SK-N-SH (cell line): Measurements from ENCODE around the gene LRCH2. TPM values are rescaled to one million over a fixed set of nuclear protein-coding genes. Genes with fewer than 3 reads are reported as not detected.

Experiments
- CTCF ChIA-PET: fragments of 300-600, 350-600 bp; formaldehyde crosslinking; extraction: SDS; loops from one replicate; lab custom pipeline; 2021; lab: Yijun Ruan, JAX
- POLR2A ChIA-PET: fragments of 350-600 bp; sonication (Branson Sonifier 250); formaldehyde crosslinking; extraction: SDS; loops from one replicate; lab custom pipeline; 2020; ENCODE audit warnings: antibody characterized with exemption, inconsistent platforms; lab: Yijun Ruan, JAX
- DNase-seq: peaks from one replicate; pipeline ENCODE4 v3.0.0; 2012
- H2AFZ ChIP-seq: fragments of 200-600 bp; sonication (generic); 2 replicates; pipeline ENCODE4 v1.8.1; 2016; ENCODE audit warnings: antibody characterized with exemption, mild to moderate bottlenecking, low read depth
- H3F3A ChIP-seq: fragments of 200-600 bp; sonication (generic); replicated peaks from 2 replicates; pipeline ENCODE3; 2016; ENCODE audit warnings: antibody characterized with exemption, mild to moderate bottlenecking; ENCODE audit not compliant: insufficient read depth
- H3K27ac ChIP-seq, 2 experiments: fragments of 200-500 bp in 1 of 2; fragments of 200-600 bp in 1 of 2; sonication (Bioruptor generic) in 1 of 2; sonication (generic), shearing (Covaris generic) in 1 of 2; 2 replicates each; pipeline versions ENCODE4 v1.5.1 to v1.6.1; 2014 to 2016; ENCODE audit warnings: low read depth in 2 of 2, inconsistent platforms in 1 of 2, low read length in 1 of 2, mild to moderate bottlenecking in 1 of 2, mixed read lengths in 1 of 2
- H3K27me3 ChIP-seq: fragments of 200-600 bp; sonication (generic), shearing (Covaris generic); 2 replicates; pipeline ENCODE4 v1.6.1; 2016; ENCODE audit warnings: mixed run types; ENCODE audit not compliant: insufficient read depth
- H3K36me3 ChIP-seq, 2 experiments: fragments of 200-500 bp in 1 of 2; fragments of 200-600 bp in 1 of 2; sonication (Bioruptor generic) in 1 of 2; sonication (generic) in 1 of 2; replicated peaks in 1 of 2; 2 replicates each; pipeline versions ENCODE3 to v1.5.1; 2014 to 2016; ENCODE audit warnings: low read length in 1 of 2, mild to moderate bottlenecking in 1 of 2; ENCODE audit not compliant: insufficient read depth in 2 of 2, control insufficient read depth in 1 of 2
- H3K4me1 ChIP-seq, 2 experiments: fragments of 200-500 bp in 1 of 2; fragments of 200-600 bp in 1 of 2; sonication (Bioruptor generic) in 1 of 2; sonication (generic), shearing (Covaris generic) in 1 of 2; 2 replicates each; pipeline versions ENCODE4 v1.5.1 to v1.6.1; 2014 to 2016; ENCODE audit warnings: low read depth in 1 of 2, low read length in 1 of 2, mixed run types in 1 of 2; ENCODE audit not compliant: insufficient read depth in 2 of 2, control insufficient read depth in 1 of 2
- H3K4me2 ChIP-seq: fragments of 200-600 bp; sonication (generic), shearing (Covaris generic); 2 replicates; pipeline ENCODE4 v1.6.1; 2017; ENCODE audit warnings: mixed run types
- H3K4me3 ChIP-seq, 2 experiments: fragments of 200-500 bp in 1 of 2; fragments of 200-600 bp in 1 of 2; sonication (Bioruptor generic) in 1 of 2; sonication (generic), shearing (Covaris generic) in 1 of 2; 2 replicates each; pipeline versions ENCODE4 v1.5.1 to v1.8.1; 2014 to 2016; ENCODE audit warnings: low read depth in 2 of 2, inconsistent platforms in 1 of 2, low read length in 1 of 2, mild to moderate bottlenecking in 1 of 2, mixed read lengths in 1 of 2, moderate library complexity in 1 of 2
- H3K79me2 ChIP-seq: fragments of 200-600 bp; sonication (generic); 2 replicates; pipeline ENCODE4 v1.8.1; 2017; ENCODE audit warnings: mild to moderate bottlenecking; ENCODE audit not compliant: insufficient read depth
- H3K9ac ChIP-seq: fragments of 200-600 bp; sonication (generic); 2 replicates; pipeline ENCODE4 v1.6.1; 2017; ENCODE audit warnings: mixed run types
- H3K9me2 ChIP-seq: fragments of 200-600 bp; sonication (generic); 2 replicates; pipeline ENCODE4 v1.6.1; 2017; ENCODE audit warnings: mixed run types
- H3K9me3 ChIP-seq: fragments of 200-600 bp; sonication (generic); 2 replicates; pipeline ENCODE4 v1.6.1; 2017; ENCODE audit warnings: mixed run types, mild to moderate bottlenecking, moderate library complexity
- H4K20me1 ChIP-seq: fragments of 200-600 bp; sonication (generic); 2 replicates; pipeline ENCODE4 v1.6.1; 2017; ENCODE audit warnings: mild to moderate bottlenecking, mixed run types; ENCODE audit not compliant: insufficient read depth
- CHD2 ChIP-seq: fragments of 150-350 bp; IDR thresholded peaks from 2 replicates; pipeline ENCODE4 v1.6.1; 2018; ENCODE audit warnings: low read length; ENCODE audit not compliant: partially characterized antibody
- FOXJ3 ChIP-seq: sonication (generic); formaldehyde crosslinking; IDR thresholded peaks from 2 replicates; pipeline ENCODE4 v1.5.1; 2020; ENCODE audit warnings: mild to moderate bottlenecking, missing genetic modification reagents
- GABPA ChIP-seq: IDR thresholded peaks from 2 replicates; pipeline ENCODE4 v1.4.0; 2012; ENCODE audit warnings: low read depth, mild to moderate bottlenecking
- GATA2 ChIP-seq: sonication (generic); formaldehyde crosslinking; IDR thresholded peaks from 2 replicates; pipeline ENCODE4 v1.5.0; 2020; ENCODE audit warnings: mild to moderate bottlenecking, missing genetic modification reagents
- MEF2A ChIP-seq: IDR thresholded peaks from 2 replicates; pipeline ENCODE4 v1.4.0; 2012; ENCODE audit warnings: low read depth, borderline replicate concordance
- NRF1 ChIP-seq: IDR thresholded peaks from 2 replicates; pipeline ENCODE4 v1.6.1; 2012; ENCODE audit warnings: low read depth, mild to moderate bottlenecking, low read length
- RAD21 ChIP-seq: IDR thresholded peaks from 2 replicates; pipeline ENCODE4 v1.6.1; 2012; ENCODE audit warnings: mild to moderate bottlenecking, low read length
- REST ChIP-seq: IDR thresholded peaks from 2 replicates; pipeline ENCODE4 v1.6.1; 2012; ENCODE audit warnings: mild to moderate bottlenecking, low read depth, low read length, moderate library complexity
- RFX5 ChIP-seq: IDR thresholded peaks from 2 replicates; pipeline ENCODE4 v1.6.1; 2012; ENCODE audit warnings: mild to moderate bottlenecking, improper control_type of control experiment, low read length
- RXRA ChIP-seq: IDR thresholded peaks from 2 replicates; pipeline ENCODE4 v1.4.0; 2012; ENCODE audit warnings: low read depth, mild to moderate bottlenecking, borderline replicate concordance
- SIN3A ChIP-seq: IDR thresholded peaks from 2 replicates; pipeline ENCODE4 v1.6.1; 2012; ENCODE audit warnings: low read depth, mild to moderate bottlenecking, low read length, moderate library complexity, borderline replicate concordance
- SMC3 ChIP-seq: IDR thresholded peaks from 2 replicates; pipeline ENCODE4 v1.6.1; 2012; ENCODE audit warnings: low read depth, low read length, improper control_type of control experiment
- YY1 ChIP-seq: IDR thresholded peaks from 2 replicates; pipeline ENCODE4 v1.4.0; 2012; ENCODE audit warnings: low read depth, mild to moderate bottlenecking
- polyA plus RNA-seq, 3 experiments: library from polyadenylated mRNA; depleted of rRNA; stranded (reverse); fragments of >200 nt; gene quantifications; 2 replicates each; pipeline ENCODE4 v1.2.3, GENCODE V29; 2012
- TF ChIP-seq, protein P1 (sequence below): IDR thresholded peaks from 2 replicates; pipeline ENCODE4 v1.4.0; 2012; ENCODE audit warnings: low read depth
- TF ChIP-seq, protein P2 (sequence below): IDR thresholded peaks from 2 replicates; pipeline ENCODE4; 2012
- TF ChIP-seq, protein P3 (sequence below): IDR thresholded peaks from 2 replicates; pipeline ENCODE4 v1.4.0; 2012; ENCODE audit warnings: low read depth, borderline replicate concordance

LRCH2 gene
- polyA plus RNA-seq, 1 of the 3 experiments (the other 2 are of a cell fraction): 1.7 TPM

DNA sequence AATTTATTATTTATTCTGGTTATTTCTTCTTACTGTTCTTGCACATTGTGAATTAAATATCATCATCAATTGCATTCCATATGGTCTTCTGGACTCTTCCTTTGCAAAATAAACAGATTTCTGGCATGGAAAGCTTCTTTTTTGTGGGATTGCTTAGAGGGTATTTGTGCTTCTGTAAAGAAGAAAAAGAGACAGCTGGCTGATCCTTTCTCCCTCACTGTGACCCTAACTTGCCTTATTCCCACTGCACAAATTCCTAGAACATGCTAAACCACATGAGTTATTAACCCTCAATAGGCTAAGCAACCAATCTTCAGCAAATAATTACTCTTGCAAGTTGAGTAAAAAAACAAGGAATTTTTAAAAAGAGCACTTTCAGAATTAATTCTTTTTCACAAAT, 23.8 kb upstream of the LRCH2 start:
- Histone ChIP-seq H3K9me3 (no peaks in the 10 kb centered on the region), H3K4me2 (no peak overlapping the region), H2AFZ (no peak overlapping the region), H3K79me2 (no peaks in the 10 kb centered on the region), H3K9ac (no peak overlapping the region), H4K20me1 (no peaks in the 10 kb centered on the region), H3F3A (no peaks in the 10 kb centered on the region), H3K27ac (no peak overlapping the region), H3K27me3 (no peaks in the 10 kb centered on the region), H3K9me2 (no peaks in the 10 kb centered on the region; the same call in 1 of the 2 replicates), H3K4me1 (no peaks in the 10 kb centered on the region), H3K4me3 (no peak overlapping the region), H3K36me3 (no peaks in the 10 kb centered on the region)
- ChIA-PET POLR2A (no interaction called here), CTCF (no interaction called here)
- no peak for DNase-seq
- no peak for TF ChIP-seq RFX5
- TF ChIP-seq GABPA: no peak
- no peak for TF ChIP-seq NRF1
- TF ChIP-seq, protein P1, sequence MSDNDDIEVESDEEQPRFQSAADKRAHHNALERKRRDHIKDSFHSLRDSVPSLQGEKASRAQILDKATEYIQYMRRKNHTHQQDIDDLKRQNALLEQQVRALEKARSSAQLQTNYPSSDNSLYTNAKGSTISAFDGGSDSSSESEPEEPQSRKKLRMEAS: no peak
- TF ChIP-seq YY1: no peak
- no peak for TF ChIP-seq SMC3
- TF ChIP-seq RAD21: no peak
- TF ChIP-seq FOXJ3 (CRISPR knock-in tag): no peak
- no peak for TF ChIP-seq SIN3A
- TF ChIP-seq, protein P2, sequence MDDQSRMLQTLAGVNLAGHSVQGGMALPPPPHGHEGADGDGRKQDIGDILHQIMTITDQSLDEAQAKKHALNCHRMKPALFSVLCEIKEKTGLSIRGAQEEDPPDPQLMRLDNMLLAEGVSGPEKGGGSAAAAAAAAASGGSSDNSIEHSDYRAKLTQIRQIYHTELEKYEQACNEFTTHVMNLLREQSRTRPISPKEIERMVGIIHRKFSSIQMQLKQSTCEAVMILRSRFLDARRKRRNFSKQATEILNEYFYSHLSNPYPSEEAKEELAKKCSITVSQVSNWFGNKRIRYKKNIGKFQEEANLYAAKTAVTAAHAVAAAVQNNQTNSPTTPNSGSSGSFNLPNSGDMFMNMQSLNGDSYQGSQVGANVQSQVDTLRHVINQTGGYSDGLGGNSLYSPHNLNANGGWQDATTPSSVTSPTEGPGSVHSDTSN: no peak
- no peak for TF ChIP-seq MEF2A
- no peak for TF ChIP-seq RXRA
- TF ChIP-seq, protein P3, sequence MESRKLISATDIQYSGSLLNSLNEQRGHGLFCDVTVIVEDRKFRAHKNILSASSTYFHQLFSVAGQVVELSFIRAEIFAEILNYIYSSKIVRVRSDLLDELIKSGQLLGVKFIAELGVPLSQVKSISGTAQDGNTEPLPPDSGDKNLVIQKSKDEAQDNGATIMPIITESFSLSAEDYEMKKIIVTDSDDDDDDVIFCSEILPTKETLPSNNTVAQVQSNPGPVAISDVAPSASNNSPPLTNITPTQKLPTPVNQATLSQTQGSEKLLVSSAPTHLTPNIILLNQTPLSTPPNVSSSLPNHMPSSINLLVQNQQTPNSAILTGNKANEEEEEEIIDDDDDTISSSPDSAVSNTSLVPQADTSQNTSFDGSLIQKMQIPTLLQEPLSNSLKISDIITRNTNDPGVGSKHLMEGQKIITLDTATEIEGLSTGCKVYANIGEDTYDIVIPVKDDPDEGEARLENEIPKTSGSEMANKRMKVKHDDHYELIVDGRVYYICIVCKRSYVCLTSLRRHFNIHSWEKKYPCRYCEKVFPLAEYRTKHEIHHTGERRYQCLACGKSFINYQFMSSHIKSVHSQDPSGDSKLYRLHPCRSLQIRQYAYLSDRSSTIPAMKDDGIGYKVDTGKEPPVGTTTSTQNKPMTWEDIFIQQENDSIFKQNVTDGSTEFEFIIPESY: no peak
- no peak for TF ChIP-seq GATA2 (CRISPR knock-in tag)
- TF ChIP-seq CHD2: no peak
- no peak for TF ChIP-seq REST
